NB4 (cell line): Measurements from ENCODE around the gene DDX49.

ENCODE experiments used
- DNase-seq: peaks from one replicate; pipeline ENCODE4 v3.0.0; 2010; ENCODE audit warnings: low read depth
- H3K4me3 ChIP-seq: one replicate; pipeline ENCODE4 v1.5.1; 2011; ENCODE audit warnings: mild to moderate bottlenecking, low read depth, low read length, moderate library complexity
- CTCF ChIP-seq: IDR thresholded peaks from one replicate; pipeline ENCODE4 v1.5.1; 2012; ENCODE audit warnings: low read depth, low read length
- MAX ChIP-seq: IDR thresholded peaks from 2 replicates; pipeline ENCODE4 v1.6.1; 2011; ENCODE audit warnings: low read depth, low read length
- MYC ChIP-seq: IDR thresholded peaks from 2 replicates; pipeline ENCODE4 v1.6.1; 2011; ENCODE audit warnings: low read depth, low read length
- POLR2A ChIP-seq: IDR thresholded peaks from 2 replicates; pipeline ENCODE4 v1.6.1; 2011; ENCODE audit warnings: mild to moderate bottlenecking; ENCODE audit not compliant: insufficient read length; ENCODE audit errors: extremely low read depth

DDX49 gene

GRCh38 chr19:18920400-18920799 is 885 bp downstream of the DDX49 start:
- no peak for DNase-seq
- TF ChIP-seq CTCF (no peak), MAX (no peak), MYC (no peak), POLR2A (no peak)

GRCh38 chr19:18921593-18921992 is 2.1 kb downstream of the DDX49 start:
- DNase-seq: no peak
- H3K4me3 ChIP-seq: no peak overlapping the region
- no peak for TF ChIP-seq CTCF
- no peak for TF ChIP-seq POLR2A
- no peak for TF ChIP-seq MYC
- TF ChIP-seq MAX: no peak

More at GRCh38 chr19:18920400-18920799, 885 bp downstream of the DDX49 start:
- peak overlapping the region; percentile 97 for H3K4me3 ChIP-seq

- no peak for TF ChIP-seq CTCF
- no peak for TF ChIP-seq MYC
- no peak for TF ChIP-seq POLR2A
- no peak for TF ChIP-seq MAX
- DNase-seq: no peak
- H3K4me3 ChIP-seq: no peak overlapping the region
Observed at GRCh38 chr19:18922228-18922985, 2.9 kb downstream of the DDX49 start.

- no peak for DNase-seq
- no peak for TF ChIP-seq MYC
- no peak for TF ChIP-seq POLR2A
- TF ChIP-seq MAX: no peak
- no peak for TF ChIP-seq CTCF
- H3K4me3 ChIP-seq: no peak overlapping the region
Observed at GRCh38 chr19:18924684-18925213, 5.2 kb downstream of the DDX49 start.

- TF ChIP-seq MYC: no peak
- no peak for TF ChIP-seq MAX
- no peak for TF ChIP-seq POLR2A
- TF ChIP-seq CTCF: no peak
- no peak overlapping the region for H3K4me3 ChIP-seq
- no peak for DNase-seq
Observed at GRCh38 chr19:18928018-18928805, 8.7 kb downstream of the DDX49 start.
